Suppressor macrophage treated with lipopolysaccharide for 4 hours (primary cell): ENCODE measurements around the gene SPI1.
A peak's percentile ranks its signal among the peaks of the same experiment; 100 is the strongest.

ENCODE experiments used
- DNase-seq: peaks from one replicate; pipeline ENCODE4 v3.0.0-alpha.2; 2020

The SPI1 gene

DNA sequence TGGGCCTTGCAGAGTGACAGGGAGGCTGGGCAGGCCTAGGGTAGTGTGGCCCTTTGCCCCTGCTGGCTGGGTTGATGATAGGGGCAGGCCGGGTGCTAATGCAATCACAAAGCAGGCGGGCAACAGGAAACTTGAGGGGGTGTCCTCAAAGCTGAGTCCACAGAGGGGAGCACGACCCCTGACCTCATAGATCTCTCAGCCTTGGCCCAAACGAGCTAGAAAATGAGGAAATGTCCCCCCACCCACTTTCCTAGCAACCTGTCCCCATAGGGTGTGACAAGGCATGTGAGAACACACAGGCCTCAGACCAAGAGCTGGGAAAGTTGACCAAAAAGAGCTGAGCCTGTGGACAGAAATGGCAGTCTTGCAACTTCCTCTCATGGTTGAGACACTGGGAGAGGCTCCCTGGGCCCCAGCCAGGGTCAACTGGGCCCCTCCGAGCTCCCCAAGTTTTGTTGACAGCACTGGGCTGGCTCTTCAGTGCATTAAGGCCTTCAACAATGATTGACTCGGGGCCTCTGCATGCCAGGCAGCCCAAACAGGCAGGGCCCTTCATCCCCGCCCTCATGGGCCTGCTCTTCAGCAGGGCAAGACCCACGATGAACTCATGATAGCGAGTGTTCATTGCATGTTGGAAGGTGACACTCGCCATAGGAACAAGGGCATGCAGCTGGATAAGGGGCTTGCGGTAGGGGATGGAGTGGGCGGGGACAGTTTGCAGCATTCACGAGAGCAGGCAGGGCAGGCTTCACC is 9.8 kb upstream of the SPI1 start:
- DNase-seq = peak; percentile 91

DNA sequence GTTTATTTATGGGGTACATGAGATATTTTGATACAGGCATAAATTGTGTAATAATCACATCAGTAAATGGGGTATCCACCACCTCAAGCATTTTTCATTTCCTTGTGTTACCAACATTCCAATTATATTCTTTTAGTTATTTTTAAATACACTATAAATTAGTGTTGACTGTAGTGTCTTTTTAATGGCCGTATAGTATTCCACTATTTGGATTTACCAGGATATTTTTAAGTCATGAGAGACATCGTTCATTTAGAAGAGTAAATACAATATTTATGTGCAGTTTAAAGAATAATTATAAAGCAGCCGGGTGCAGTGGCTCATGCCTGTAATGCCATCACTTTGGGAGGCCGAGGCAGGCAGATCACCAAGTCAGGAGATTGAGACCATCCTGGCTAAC is 6.2 kb upstream of the SPI1 start:
- DNase-seq = no peak

DNA sequence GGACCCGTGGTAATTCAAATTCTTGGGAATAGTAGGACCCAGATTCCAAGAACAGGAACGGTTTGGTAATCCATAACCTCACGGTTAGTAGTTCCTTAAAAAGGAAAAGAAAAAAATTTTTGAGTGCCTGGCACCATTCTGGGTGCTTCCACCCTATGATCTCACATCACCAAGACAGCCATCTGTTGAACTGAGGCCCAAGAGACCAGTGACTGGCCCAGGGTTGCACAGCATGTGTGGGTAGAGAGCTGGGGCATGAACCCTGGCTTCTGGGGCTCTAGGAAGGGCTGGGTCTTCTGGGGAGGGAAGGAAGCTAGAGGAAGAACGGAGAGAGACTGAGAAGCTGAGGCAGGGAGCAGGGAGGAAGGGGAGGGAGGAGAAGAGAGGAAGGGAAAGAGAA is 4.7 kb upstream of the SPI1 start:
- peak; percentile 56 for DNase-seq

DNA sequence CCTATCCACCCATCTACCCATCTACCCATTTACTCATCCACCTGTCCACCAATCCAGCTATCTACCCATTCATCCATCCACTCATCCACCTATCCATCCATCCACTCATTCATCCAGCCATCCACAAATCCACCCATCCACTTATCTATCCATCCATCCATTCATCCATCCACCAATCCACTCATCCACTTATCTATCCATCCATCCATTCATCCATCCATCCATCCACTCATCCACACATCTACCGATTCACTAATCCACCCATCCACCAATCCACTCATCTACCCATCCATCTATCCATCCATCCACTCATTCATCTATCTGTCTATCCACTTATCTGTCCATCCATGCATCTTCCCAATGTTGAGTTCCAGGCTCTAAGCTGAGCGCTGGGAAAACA is 1.7 kb upstream of the SPI1 start:
- DNase-seq = no peak

DNA sequence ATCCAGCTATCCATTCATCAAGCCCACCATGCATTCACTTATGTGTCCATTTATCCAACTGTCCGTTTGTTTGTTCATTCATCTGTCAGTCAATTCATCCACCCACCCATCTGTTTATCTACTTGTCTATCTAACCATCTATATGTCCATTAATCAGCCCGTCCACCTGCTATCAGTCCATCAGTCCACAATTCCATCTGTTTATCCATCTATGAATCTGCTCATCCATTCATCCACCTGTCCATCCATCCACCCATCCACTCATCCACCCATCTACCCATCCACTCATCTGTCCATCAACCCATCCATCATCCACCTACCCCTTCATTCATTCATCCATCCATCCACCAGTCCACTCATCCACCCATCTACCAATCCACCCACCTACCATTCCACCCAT is 970 bp upstream of the SPI1 start:
- no peak for DNase-seq

DNA sequence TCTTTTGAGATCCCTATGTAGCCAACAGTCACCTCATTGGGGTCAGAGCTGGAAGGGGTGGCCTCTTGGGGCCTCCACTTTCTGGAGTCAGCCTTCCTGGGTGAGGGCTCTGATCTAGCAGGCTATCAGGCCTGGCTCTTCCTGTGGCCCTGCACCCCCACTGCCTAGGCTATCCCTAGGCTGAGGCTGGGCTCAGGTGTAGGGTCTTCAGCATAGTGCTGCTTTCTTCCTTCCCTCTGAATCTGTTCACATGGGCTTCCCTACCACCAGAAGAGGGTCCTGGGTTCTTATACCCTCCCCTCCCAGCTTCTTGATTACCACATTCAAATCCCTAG is 456 bp upstream of the SPI1 start:
- no peak for DNase-seq

DNA sequence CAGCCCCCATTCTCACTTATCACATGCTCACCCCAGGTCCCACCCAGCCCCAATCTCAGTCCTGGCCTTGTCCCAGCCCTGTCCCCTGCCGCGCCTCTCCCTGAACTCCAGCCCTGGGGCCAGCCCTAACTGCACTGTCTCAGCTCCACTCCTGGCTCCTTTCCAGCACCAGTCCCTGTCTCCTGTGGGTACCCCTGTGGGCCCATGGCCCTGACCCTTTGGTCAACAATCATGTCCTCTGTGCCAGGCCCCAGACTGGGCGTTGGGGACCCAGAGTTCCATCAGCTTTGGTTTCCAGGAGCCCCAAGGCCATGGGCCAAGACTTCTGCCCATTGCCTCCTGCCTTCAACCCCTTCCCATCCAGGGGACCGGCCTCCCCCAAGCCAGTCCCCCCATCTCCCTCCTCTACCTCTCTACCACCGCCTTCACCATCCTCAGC is 757 bp downstream of the SPI1 start:
- DNase-seq = peak; percentile 58

DNA sequence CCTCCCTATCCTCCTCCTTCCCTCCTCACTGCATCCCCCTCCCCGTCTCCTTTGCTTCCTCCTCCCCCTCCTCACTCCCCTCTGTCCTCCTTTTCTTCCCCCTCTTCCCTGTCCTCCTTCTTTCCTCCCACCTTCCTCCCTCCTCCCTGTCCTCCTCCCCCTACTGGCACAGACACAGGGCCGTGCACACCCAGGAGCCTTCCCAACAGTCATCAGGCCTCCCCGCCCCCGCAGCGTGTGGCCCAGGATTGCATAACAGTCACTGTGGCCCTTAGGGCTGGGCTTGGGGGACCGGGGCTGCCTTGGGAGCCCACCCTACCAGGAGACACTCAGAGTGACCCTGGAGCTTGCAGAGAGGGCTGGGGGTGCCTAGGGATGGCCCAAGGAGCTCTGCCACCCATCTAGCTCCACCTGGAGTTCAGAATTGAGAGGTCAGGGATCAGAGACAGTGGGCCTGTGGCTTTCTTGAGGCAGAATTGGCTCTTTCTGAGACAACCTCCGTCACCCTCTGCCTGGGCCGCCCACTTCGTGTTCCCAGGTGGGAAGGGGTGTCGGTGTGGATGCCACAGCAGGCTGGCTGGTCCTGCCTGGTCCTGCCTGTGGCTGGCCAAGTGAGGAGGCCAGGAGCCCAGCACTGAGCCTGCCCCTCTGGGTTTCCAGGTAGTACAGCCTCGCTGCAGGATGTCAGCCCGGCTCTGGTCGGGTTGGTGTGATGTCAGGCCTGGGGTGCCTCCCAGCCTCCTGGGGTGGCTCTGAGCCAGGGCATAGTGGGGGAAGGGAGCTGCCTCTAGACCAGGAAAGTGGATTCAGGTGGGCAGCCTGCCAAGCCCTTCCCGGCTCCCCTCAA is 1.6 kb downstream of the SPI1 start:
- peak; percentile 89 for DNase-seq

DNA sequence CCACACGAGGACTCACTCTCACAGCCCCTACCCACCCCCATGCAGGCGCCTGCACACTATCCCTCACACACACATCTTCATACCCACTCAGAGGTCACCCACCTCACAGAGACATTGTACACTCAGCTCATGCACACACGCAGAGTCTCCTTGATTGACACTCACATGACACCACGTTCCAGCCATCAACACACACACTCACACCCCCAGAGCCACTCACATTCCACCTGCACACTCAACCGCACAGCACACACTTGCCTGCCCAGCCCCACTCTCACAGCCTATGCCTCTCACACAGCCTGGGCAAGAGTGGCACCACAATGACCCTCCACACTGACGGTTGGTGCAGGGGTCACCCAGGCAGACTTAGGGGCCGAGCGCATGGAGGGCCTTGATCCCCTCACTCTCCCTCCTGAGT is 2.2 kb downstream of the SPI1 start:
- no peak for DNase-seq

DNA sequence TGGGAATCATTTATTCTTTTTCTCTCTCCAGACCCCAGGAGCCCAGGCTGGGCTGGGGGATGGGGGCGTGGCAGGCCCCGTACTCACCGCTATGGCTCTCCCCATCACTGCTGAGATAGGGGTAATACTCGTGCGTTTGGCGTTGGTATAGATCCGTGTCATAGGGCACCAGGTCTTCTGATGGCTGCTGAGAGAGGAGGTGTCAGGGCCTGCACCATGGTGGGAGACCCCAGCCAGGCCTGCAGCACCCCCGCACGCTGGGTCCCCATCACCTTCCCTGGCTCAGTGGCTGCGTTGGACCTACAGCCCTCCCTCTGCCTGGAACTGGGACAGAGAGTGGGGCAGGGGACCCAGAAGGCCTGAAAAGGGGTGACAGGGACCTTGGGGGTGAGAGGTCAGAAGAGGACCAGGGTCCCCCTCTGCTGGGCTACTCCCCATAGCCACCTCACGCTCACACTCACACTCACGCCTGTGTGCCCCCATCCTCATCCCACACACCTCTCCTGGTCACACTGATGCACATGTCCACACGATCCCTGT is 2.7 kb downstream of the SPI1 start:
- no peak for DNase-seq

DNA sequence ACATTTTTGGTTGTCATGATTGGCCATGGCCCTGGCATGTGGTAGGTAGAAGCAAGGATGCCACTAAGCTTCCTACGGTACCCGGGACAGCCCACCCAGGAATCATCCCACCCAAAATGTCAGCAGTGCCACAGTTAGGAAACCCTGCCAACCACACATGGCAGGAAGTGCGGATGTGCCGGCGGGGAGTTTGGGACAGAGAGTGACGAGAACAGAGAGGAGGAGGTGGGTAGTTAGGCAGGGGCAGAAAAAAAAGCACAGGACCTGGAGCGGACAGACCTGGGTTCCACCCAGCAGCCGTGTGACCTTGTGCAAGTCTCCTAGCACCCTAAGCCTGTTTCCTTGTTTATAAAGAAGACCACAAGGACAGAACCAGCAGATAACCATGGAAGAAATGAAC is 3.3 kb downstream of the SPI1 start:
- DNase-seq = peak; percentile 63

DNA sequence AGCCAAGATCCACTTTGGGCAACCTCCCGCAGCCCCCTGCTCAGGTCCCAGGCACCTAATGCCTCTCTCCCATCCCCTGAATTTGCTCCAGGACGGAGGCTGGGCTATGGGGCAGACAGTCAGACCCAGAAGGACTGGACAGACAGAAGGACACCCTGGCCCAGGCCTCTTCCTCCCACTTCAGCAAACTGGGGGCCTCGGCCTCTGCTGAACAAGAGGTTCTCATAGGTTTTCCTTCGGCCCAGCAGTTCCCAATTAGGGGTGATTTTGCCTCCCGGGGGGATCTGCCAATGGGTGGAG is 3.7 kb downstream of the SPI1 start:
- DNase-seq = no peak

DNA sequence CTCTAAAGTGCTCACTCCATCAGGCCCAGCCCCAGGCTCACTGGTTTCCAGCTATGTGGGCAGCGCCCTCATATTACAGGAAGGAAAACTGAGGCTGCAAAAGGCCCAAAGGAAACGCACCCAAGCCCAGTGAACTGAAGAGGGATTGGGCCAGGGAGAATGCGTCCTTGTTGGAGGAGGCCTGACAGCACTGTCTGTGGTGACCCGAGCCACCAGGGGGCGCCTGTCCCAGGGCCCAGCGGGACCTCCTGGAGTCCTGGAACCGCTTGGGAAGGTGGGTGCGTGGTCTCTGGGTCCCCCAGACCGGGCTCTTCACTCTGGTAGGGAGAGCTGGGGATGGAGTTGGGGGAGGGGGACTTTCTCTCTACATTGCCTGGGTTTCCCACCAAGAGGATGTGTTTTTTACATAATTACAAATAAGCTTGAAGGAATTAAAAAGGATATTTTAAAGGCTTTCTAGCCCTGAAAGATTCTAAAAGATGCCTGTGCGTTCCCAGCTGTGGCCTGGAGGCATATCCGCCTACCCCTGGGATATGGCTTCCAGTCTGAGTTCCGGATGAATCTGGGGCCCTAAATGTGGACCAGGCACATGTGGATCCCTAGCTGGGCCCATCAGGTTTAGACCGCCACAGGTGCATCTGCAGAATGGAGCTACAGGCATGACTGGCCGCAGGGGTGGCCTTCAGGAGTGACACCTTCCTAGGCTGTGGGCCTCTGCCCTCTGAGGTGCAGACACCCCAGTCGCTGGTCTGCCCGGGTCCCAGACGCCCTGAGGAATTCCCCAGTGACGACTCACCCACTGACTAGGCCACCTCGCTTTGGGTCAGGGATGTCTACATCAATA is 4.2 kb downstream of the SPI1 start:
- DNase-seq = peak; percentile 89

DNA sequence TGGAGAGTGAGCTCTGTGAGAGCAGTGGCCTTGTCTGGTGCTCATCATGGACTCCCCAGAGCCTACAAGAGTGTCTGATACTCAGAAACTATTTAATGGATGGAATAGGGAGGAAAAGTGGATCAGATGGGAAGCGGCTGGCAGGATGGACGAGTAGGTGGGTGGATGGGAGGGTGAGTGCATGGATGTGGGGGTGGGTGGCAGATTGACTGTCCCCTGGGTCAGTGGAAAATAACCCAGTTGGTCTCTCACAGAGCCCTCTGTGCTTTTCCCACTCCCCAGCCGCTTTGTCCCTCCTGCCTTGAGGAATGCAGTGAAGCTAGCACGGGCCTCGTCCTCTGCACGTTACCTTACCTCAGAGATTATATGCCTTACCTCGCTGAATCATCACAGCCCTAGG is 5.9 kb downstream of the SPI1 start:
- no peak for DNase-seq

DNA sequence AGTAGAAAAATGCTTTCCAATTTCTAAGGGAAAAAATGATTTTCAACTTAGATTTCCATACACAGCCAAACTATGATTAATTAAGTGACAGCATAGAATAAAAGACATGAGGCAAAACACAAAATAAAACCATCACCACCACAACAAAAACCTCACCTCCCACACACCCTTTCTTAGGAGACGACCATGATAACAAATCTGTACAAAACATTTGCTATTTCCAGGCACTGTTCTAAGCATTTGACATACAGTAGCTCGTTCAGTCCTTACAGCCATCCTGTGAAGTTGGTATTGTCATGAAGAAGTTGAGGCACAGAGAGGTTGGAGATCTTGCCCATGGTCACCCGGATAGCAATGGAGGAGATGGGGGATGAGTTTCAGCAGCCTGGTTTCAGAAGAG is 8.7 kb downstream of the SPI1 start:
- DNase-seq = no peak

DNA sequence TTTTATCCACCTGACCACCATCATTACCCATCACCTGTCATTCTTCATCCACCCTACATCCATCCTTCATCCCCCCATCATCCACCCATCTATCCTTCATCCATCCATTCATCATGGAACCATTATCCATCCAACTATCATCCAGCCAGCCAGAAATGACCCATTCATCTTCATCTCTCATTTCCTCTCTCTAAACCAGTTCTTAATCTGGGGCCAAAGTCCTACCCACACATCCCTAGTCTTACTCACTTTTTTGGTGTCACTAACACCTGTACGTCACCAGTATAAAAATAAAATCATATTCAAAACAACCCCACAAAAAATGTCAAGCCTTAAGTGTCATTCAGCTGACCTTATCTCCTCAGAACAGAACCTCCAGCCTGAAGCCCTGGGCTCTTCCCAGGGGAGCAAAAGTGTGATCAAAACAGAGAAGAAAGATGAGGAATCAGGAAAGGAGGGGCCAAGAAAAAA is 12.3 kb downstream of the SPI1 start:
- DNase-seq = no peak

DNA sequence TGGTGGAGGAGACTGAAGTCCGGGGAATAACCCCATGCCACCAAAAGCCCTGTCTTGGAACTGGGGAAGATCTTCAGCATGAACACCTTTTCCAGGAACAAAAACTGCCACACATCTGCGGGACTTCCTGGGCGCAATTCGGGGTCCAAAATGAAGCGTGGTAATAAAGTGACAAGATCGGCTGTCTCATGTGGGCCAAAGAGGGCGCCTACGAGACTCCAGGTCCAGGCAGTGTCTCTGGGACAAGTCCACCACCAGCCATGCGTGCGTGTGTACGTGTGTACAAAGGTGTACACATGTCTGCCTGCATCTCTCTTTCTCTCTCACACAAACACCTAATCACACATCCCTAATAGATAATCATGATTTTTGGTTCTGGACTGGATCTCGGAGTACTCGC is 16.9 kb downstream of the SPI1 start:
- no peak for DNase-seq

DNA sequence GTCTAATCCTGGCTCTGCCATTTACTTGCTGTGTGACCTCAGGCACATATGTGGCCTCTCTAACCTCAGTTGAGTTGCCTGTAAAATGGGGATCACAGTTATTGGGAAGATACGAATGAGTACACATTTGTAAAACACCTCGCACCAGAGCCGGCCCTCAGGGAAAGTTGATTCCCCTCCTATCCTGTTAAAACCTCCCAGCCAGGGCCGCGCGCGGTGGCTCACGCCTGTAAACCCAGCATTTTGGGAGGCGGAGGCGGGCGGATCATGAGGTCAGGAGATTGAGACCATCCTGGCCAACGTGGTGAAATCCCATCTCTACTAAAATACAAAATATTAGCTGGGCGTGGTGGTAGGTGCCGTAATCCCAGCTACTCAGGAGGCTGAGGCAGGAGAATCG is 18.0 kb downstream of the SPI1 start:
- no peak for DNase-seq

DNA sequence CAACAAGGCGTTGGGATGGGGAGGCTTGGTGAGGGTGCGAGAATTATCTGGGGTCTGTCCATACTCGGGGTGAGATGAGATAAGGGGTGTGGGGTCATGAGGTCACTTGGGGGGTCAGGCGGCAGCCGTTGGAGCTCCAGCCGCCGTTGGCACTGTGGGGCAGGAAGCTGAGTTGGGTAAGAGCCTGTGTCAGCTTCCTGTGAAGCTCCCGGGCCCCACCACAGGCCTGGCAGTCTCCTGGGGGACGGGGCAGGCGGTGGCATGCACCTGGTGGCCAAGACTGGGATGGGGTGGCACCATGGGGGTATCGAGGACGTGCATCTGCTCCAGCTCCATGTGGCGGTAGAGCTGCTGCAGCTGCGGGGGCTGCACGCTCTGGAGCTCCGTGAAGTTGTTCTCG is 18.8 kb downstream of the SPI1 start:
- DNase-seq = peak; percentile 59

DNA sequence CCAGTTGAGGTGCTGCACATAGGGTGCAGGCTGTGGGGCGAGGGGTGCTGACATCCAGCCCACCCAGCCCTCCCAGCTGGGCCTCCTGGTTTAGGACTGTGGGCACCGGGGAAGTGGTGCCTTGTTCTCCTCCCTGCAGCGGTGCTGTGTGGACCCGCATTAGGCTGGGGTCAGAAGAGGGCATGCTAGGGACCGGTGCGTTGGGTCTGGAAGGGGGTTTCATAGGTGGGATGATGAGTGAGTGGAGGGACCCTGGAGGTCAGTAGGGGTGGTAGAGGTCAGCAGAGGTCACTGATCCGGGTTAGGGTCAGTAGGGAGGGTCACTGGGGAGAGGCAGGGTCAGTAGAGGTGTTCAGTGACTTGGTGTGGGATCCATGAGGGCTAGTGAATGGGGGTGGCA is 19.2 kb downstream of the SPI1 start:
- DNase-seq = no peak

DNA sequence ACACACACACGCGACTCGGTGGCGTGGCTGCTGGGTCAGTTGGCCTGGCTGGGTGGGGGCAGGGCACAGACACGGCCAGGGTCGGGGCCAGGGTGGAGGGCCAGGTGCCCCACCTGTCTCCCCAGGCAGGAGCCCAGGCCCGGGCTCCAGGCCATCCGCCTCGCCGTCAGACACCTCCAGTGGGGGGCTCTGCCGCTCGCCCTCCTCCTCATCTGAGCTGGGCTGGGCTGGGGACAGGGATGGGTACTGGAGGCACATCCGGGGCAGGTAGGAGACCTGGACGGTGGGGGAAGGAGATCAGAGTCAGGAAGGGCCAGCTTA is 19.7 kb downstream of the SPI1 start:
- no peak for DNase-seq

DNA sequence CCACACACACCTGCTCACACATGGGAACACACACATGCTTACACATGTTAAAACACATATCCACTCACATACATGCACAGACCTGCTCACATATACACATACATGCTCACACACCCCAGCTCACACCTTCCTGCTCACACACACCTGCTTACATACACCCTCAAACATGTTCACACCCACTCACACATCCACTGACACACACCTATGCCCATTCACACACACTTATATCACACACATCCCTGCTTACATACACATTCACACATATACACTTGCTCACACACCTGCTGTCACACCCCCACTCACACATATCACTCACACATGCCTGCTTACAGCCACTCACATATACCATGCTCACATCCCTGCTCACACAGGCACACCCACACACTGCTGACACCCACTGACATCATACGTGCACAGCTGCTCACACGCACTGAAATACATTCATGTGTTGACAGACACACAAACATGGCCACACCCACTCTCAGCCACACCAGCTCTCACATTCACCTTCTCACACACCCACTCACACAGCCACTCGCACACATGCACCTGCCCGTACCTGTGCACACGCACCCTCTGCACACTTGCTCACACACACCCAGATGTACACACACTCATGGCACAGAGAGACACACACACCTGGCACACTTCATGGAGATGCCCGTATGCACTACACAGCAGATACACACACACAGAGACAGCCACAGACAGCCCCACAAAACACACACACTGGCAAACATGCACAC is 20.2 kb downstream of the SPI1 start:
- DNase-seq = no peak

DNA sequence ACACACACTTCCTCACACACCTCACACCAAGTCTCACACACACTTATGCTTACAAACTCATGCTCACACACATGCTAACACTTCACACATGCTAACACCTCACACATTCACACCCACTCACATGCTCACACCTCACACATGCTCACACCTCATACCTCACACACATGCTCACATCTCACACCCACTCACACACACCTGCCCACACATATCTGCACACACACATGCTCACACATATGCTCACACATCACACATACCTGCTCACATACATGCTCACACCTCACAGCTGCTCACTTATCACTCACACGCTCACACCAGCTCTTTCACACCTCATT is 21.4 kb downstream of the SPI1 start:
- no peak for DNase-seq
